ENCODE data around the gene ZNF226.

DNA sequence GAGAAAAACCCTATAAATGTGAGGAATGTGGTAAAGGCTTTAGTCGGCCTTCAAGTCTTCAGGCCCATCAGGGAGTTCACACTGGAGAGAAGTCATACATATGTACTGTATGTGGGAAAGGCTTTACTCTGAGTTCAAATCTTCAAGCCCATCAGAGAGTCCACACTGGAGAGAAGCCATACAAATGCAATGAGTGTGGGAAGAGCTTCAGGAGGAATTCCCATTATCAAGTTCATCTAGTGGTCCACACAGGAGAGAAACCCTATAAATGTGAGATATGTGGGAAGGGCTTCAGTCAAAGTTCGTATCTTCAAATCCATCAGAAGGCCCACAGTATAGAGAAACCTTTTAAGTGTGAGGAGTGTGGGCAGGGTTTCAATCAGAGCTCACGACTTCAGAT, 11.7 kb downstream of the ZNF226 start:
- TF ChIP-seq CTCF (IDR thresholded peaks at IDR 0.05) (no peak), POLR2AphosphoS5 (IDR thresholded peaks at IDR 0.05) (no peak)

All from upper lobe of left lung (tissue), 4 donors.